Measurements from ENCODE around the gene MED22.
"Not testable (repeated sequence)": the region's sequence is repeated elsewhere in the genome, so short reads cannot be mapped to it uniquely, and the experiment has no call there.

The MED22 gene

DNA sequence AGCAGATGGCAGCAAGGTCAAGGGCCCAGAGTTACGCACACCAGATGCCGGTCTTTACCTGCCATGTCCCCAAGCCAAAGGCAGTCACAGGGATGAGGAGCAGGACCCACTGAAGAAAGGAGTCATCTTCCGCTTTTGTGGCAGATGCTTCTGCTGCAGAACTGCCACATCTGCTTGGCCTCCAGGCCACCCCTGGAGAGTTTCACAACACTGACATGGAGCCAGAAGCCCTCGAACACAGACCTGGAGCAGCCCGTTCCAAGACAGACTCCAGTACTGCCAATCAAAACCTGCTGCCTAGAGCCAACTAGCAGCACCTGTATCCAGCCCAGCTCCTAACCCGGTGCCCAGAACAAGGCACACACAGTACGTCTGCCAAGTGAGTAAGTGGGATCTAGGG, 6.8 kb upstream of the MED22 start:
- DNase-seq, result no peak

DNA sequence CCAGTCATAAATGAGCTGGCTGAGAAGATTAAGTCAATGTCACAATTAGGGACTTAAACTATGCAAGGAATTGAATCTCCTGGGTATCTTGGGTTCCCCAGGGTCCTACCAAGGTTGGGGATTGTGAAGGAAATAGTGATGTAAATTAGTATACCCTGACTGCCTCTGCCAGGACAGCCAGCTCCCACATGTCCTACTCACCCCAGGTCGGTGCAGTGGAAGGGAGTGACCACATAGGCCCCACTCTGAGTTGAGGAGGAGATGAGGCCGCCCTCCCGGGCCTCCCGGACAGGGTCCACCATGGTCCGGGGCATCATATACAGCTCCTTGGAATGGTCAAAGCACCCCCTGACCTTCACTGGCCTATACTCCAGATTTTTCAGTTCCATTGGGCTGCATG, 5.6 kb upstream of the MED22 start:
- DNase-seq, result no peak

DNA sequence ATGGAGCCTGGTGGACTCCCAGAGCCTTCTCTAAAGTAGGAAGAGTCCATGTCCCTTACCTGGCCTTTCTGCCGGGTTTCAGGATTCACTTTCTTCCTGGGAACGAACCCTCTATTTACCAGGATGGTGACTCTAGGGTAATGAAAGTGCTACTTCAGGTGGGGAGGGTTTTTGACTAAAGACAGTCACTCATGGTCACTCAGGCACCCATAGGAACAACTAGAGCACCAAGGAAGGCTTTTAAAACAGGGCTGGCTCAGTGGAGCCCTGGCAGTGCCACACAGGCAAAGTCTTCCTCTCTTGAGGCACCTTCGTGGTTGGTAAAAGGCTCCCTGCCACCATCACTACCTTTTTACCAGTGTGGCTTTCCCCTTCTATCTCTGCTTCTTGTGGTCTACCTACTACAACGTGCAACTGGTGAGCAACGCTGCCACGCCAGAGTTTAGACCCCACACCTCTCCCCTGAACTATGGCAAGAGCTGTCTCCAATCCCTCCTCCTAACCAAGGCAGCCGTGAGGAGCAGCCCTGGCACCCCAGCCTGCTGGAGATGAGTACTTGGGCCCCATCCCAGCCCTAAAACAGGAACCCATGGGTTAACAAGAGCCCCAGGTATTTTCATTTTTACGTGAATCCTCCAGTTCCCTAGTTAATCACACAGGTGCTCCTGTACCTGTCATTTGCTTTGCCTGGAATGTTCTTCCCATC, 4.9 kb upstream of the MED22 start:
- no peak for DNase-seq

DNA sequence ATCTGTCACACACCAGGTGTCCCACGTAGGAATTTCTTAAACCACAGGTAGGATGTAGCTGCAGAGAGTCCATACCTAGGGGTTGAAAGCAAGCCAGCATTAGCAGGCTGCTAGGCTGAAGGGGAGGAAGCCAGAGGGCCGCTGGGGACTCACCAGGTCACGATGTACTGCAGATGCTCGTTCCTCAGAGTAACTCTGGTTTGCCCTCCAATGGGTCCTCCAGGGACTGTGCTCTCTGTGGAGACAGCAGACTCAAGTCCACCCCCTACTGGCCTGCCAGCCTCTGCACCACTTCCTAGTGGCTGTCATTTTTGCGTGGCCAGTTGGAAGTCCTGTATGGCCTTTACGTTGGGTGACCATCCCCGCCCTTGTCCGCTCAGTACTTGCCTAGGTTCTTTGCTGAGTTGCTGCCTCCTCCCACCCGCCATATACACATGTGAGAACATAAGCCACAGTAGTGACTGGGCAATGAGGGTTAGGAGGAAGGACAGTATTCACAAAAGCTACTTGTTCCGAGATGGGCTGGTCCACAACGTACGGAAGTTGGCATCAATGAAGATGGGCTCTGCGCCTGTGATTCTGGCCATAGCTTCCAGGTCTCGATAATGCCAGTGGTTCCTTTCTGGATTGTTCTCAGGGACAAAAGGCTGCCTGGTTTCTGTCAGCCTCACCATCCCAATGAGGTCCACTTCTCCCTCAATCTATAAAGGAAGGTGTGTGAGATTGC, 4.1 kb upstream of the MED22 start:
- peak; percentile 43 for DNase-seq

DNA sequence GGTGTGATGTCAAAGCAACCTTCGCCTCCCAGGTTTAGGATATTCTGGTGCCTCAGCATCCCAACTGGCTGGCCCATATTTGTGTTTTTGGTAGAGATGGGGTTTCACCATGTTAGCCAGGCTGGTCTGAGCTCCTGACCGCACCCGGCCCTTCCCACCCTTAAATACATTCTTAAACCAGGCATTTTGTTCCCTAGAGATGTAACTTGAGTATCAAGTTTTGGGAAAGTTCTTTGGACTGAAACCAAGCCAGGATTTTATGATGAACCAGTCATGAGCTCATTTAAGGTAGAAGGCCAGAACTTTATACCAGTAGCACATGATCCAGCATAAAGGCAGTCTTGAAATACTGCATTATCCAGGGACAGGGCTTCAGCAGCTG, 3.6 kb upstream of the MED22 start:
- no peak for DNase-seq

DNA sequence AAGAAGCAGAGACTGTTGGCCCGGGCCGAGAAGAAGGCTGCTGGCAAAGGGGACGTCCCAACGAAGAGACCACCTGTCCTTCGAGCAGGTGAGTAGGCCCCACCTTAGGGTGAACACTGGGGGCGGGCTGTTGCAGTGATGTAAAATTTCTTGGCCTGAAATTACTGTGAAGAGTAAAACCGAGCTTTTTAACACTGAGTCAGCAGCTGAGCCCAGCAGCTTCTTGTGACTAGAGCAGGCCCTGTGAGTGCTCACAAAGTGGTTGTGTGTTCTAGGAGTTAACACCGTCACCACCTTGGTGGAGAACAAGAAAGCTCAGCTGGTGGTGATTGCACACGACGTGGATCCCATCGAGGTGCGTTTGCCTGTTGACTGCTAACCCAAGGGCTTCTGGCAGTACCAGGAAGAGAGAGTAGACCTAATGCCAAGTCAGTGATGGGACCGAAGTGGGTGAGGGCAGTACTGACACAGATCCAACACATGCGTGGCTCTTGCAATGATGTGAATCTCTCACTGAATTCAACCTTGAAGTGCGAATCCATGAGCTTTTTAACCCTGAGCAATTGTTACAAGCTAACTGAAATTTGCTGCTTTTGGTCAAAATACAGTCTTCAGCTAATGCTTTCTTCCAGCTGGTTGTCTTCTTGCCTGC, 2.2 kb upstream of the MED22 start:
- no peak for DNase-seq

DNA sequence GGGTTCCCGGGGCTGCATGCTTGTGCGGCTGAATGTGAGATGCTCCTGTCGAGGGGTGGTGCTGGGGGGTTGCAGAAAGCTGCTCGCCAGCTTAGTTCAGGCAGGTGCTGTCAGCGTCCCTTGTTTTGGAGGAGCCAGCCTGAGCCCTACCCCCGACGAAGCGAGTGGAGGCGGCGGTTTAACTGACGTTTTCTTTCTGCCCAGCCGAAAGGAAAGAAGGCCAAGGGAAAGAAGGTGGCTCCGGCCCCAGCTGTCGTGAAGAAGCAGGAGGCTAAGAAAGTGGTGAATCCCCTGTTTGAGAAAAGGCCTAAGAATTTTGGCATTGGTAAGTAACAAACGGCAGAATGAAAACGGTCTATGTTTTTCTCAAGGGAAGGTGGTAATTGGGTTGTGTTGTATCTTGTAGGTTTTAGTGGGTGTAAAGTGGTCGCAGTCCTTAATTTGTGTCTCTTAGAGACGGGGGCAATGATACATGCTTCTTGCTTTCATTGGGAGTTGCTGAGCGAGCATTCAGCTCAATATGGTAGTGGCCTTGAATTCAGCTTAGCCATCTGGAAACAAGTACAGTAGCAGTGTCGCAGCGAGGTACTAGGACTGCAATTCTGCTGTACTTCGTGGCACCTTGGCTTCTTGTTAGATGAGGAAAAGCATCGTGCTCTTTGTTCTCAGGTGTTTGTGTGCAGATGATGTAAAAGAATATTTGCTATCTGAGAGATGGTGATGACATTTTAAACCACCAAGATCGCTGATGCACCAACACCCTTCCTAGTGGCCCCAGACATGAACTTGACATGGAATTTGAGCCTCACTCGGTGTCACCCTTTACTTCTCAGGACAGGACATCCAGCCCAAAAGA, 1.0 kb upstream of the MED22 start:
- DNase-seq, result no peak

DNA sequence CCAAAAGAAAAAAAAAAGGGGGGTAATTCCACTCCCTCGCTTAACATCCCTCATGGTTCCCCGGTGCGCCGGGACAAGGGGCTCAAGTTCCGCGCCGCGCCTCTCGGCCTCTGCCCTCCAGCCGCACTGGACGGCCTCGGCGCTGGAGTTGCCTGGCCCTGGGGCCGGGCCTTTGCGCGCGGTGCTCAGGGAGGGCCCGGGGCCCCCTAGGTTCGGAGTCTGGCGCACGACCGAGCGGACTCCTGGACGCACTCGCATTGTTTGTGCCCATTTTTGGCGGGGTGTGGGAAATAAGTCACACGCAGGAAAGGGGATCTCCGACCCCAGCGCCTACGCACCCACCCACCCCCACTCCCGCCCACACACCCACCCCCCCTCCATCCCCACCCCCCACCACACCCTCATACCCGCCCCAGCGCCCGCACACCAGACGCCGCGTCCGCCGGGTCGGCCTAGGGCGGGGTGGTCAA, 381 bp downstream of the MED22 start:
- DNase-seq, result no peak

DNA sequence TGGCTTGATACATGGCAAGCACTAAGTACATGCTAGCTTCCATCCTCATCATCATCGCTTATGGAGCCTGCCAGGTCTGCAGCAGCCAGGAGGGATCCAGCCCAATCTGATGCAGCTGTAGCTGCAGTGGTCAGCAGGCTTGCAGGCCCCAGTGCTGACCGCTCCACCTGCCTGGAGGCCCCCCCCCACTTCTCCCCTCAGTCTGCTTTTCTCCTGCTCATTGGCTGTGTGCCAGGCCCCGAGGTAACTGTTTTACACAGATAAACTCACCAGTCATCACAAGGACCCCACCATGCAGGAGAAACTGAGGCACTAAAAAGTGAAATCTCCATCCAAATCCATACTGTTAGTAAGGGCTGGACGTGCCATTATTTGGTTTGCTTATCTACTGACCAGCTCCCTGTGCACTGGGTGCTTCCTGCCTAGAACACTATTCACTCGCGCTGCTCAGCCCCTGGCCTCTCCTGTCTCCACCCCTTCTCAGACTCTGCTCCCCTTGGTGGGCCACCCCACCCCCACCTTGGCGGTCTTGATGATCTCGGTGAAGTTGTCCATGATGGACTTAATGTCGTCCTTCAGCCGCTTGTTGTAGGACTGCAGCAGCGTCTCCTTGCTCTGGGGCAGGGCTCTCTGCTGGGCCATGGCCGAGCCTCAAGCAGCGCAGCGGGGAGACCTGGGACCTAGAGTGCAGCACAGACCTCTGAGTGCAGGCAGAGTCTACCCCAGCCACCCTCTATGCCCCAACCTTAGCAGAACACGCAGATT, 1.7 kb downstream of the MED22 start:
- no peak for DNase-seq

DNA sequence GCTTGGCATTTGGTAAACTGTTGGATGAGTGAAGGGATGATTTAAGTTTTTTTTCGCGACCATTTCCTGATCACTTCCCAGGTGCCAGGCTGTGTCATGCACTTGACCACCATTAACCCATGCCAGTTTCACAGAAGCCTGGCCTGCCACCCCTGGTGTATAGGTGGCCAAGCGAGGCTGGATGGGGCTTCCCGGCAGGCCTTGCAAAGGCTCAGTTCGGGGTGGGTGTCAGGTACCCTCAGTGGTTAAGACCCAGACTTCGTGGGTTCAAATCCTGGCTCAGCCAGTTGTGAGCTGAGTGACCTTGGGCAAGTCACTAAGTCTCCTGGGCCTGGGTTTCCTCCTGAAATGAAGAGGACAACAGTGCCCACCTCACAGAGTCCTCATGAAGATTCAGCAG, 2.3 kb downstream of the MED22 start:
- DNase-seq, result no peak

DNA sequence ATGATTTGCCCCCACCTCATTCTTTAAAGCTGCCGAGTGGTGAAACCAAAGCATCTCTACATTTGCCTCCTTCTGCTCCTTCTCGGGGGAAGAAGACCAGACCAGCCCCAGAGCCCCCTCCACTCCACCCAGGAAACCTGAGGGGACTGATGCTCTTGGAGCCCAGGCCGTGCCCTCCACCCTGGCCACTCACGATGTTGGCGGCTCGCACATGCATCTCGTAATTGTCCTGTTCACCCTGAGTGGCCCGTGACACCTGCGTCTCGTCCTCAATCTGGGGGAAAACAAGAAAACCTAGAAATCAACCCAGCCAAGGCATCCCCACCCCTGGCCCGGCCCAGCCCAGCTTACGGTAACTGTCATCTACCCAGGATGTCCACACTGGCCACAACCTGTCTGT, 3.0 kb downstream of the MED22 start:
- no peak for DNase-seq

DNA sequence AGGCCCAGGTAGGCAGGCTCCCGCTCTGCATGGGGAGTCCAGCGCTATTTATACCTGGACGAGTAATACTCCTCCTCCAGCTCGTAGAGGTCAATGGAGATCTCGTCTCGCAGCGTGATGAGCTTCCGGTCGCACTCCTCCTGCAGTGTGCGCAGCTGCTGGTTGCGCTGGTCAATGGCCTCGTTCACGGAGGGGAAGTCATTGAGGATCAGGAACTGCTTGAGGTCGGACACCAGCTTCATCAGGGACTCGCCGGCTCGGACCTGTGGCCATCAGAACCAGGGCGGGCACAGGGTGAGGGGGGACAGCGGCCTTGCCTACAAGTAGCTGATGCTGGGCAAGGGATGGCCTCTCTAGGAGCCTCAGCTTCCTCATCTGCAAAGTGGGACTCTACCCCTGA, 3.9 kb downstream of the MED22 start:
- DNase-seq, result no peak

DNA sequence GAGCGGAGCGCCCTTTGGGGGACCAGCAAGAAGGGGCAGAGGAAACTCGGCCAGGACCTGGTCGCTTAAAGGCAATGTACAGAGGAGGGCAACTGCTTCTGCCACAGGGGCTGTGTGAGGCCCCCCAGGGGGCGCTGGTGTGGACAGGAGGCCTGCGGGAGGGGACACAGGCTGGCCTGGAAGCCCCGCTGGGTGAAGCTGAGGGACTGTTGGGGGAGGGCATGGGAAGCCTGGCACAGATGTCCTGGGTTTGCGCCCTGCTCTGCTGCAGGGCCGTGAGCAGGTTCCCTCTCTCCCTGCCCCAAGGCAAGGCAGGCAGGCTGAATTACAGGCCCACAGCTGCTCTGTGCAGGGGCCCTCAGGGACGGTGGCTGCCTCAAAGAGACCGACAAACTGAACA, 5.4 kb downstream of the MED22 start:
- DNase-seq, result no peak

DNA sequence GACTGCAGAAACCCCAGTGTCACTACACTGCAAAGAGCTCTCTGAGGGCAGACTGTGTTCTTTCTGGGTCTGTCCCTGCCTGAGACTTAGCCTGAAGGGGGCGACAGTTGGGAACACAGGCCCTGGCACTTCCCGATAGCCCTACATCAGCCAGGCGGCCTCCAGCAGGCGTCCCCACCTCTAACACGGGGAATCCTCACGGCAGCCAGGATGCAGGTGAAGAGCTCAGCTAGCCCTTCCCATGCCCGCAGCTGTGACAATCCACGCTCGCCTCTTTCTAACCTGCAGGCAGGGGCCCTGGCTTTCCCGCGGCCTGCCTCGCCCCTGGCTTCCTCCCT, 5.9 kb downstream of the MED22 start:
- DNase-seq, result no peak

DNA sequence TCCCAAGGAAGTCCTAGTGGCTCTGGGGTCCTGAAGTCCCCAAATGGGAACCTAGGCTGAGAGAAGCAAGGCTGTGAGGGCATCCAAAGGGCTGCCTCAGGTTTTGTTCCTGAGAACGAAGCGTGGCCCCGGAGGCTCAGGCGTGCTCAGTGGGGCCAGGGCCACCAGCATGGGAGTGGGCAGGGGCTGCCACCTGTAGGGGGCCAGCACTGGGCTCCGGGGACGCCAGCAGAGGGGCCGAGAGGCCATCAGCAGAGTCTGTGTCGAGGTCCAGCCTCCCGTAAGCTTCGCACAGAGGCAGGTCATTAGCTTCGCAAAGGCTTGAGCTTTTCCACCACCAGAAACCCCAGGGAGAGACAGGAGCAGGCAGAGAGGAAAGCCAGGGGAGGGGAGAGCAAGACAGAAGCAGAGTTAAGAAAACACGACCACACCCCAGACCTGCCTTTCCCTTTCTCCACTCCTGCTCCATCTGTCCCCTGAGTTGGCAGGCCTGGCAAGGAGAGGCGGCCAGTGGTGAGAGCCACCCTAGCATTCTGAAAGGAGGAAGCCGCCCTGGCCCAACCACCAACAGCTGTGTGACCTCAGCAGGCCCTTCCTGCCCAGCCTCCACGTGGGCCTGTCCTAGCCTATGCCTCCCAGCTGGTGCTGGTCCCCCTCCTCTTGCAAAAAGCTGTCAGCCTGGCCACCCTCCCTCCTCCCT, 6.4 kb downstream of the MED22 start:
- no peak for DNase-seq

DNA sequence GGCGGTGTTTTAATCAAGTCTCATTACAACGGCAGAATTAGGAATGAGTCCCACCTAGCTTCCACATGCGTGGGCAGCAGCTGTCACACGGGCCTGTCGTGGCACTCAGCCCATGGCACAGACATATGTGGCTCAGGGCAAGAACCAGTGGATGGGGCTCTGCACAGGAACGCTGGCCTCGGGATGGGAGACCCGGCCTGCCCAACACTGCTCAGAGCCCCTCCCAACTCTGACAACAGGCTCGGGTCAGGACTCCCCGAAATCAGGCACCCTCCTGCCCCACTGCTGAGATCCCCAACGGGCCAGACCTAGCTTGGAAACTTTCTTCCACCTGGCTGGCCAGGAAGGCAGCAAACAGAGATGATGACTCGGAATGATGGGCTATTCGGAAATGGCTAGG, 7.0 kb downstream of the MED22 start:
- no peak for DNase-seq

DNA sequence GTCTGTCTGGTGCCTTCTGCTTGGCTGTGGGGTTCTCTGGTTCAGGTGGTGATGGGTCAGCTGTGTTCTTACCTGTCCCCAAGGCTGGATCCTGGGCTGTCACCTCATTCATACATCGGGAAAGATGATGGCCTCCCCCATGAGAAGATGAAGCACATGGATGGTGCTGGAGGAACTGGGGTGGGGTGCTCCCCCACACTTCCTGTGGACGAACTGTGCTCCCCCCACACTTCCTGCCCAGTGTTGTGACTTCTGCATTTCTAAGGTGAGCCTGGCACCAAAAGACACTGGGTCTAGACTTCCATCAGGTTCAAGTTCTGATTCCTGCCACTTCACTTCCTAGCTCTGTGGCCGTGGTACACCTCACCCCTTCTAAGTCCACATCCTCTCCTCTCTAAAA, 7.7 kb downstream of the MED22 start:
- DNase-seq, result no peak

DNA sequence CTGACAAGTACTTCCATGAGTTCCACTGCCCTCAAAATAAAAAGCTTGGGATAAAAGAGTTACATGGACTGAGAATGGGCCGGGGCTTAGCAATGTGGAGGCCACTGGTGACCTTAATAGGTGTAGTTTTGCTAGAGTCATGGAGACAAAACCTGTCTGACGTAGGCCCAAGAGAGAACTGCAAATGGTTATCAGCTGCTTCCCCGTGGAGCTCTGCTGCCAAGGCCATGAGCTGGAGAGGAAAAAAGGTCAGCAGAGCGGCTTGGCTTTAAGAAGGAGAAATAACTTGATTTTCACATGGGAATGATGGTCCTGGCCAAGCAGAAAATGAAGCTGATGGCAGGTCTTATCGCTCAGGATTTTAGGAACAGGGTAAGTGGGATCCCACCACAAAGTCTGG, 8.3 kb downstream of the MED22 start:
- DNase-seq, result no peak

DNA sequence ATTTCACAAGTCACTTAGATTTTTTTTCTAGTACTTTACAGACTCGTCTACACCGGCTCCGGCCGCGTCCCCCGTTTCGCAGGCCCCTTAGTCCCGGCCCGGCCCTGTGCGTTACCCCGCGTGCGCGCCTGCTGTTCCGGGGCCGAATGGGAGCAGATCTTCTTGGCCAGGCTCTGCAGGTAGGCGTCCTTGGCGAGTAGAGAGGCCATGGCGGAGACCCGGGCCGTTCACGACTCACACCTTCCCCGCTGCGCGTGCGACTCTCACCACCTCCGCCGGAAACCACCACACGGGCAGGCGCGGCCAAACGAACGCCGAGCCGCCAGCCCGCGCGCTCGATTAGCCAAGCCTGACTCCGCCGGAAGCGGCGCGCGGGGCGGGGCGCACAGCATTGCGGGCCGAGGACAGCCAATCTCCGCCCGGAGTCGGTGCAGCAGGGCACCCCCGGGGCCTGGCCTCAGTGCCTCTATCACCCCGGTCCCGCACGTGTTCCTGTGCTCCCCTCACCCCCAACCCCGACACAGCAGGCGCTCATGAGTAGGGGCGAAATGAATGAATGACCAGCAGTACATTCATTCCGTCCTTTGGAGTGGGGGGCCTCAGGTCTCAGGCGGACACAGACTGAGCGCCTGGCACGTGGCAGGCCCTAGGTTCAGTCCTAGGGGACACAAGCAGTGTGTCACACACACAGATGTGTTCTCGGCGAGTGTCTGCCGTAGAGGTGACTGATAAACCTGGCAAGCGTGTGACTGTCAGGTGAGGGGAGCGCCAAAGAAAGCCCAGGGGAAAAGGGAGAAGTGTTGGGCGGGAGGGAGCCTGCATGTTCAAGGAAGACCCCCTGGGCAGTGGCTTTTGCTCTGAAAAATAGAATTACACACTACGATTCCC, 11.8 kb downstream of the MED22 start, which contains the start of gene SURF6:
Gene SURF6 (minus strand): TSS at position 265 of the 888 bp plus-strand sequence. CDS start 56 bp downstream, at position 209.
- DNase-seq, result peak; percentile 96

DNA sequence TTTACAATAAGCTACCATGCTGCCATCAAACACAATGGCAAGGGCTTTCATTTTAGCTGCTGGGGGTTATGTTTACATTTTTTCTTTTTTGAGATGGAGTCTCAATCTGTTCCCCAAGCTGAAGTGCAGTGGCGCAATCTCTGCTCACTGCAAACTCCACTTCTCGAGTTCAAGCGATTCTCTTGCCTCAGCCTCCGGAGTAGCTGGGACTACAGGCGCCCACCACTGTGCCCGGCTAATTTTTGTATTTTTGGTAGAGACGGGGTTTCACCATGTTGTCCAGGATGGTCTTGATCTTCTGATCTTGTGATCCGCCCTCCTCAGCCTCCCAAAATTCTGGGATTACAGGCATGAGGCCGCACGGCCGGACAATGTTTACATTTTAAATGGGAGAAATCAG, 13.0 kb downstream of the MED22 start:
- not testable (repeated sequence) for DNase-seq

DNA sequence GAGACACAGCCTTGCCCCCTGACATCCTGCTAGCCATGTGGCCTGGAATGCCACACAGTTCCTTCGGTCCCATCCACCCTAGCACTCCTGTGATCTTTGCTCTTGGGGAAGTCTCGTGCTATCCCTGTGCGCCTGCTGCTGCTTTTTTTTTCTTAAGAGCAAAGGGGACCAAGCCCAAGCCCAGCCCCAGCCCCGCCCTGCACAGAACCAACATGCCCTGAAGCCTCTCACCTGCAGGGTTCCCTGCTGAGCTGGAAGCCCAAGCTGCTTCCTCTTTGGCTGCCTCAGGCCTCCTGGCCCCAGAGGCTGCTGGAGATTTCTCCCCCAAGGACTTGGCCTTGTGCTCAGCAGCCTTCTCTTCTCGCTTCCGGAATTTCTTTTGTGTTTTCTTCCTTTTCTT, 13.8 kb downstream of the MED22 start:
- DNase-seq, result no peak

All from stimulated activated CD4-positive, alpha-beta T cell treated with anti-CD3 and anti-CD28 coated beads, Interleukin-4, amount 100 ng/mL, for 1 hour (primary cell).